Colonic mucosa (tissue), 4 donors: ENCODE results near the gene FAM171A2. TPM values are rescaled to one million over a fixed set of nuclear protein-coding genes. Genes with fewer than 3 reads are reported as not detected.

Experiments
- DNase-seq: peaks from one replicate; pipeline ENCODE4 v3.0.0-alpha.2; 2020
- H3K27ac ChIP-seq: fragments of 200-600 bp; one replicate; pipeline ENCODE4 v1.8.0; 2021
- H3K27me3 ChIP-seq: fragments of 200-600 bp; one replicate; pipeline ENCODE4 v1.8.0; 2021
- H3K36me3 ChIP-seq: fragments of 200-600 bp; one replicate; pipeline ENCODE4 v1.8.0; 2021
- H3K4me1 ChIP-seq: fragments of 200-600 bp; one replicate; pipeline ENCODE4 v1.8.0; 2021; ENCODE audit warnings: mild to moderate bottlenecking
- H3K4me3 ChIP-seq: fragments of 200-600 bp; one replicate; pipeline ENCODE4 v1.8.0; 2021
- H3K9ac ChIP-seq, 2 donors: one replicate each; pipeline ENCODE4 v1.7.0; 2013; ENCODE audit warnings: control low read depth in 2 of 2, low read depth in 2 of 2, low read length in 2 of 2
- H3K9me3 ChIP-seq: fragments of 200-600 bp; one replicate; pipeline ENCODE4 v1.8.0; 2021
- intact Hi-C: fragments of 100-400 bp; cut with DNase I; formaldehyde crosslinking; loops from one replicate; pipeline ENCODE4 v1.14.1; 2022
- total RNA-seq, 2 donors: library from RNA; stranded (reverse); fragmentation: NEBNext Ultra II Directional in 1 of 2; extraction: Animal tissue kit (Norgen Biotek cat#: 25700) in 1 of 2; gene quantifications; one replicate each; pipeline ENCODE4 v1.2.1, GENCODE V29; 2021
- TF ChIP-seq, protein P1 (sequence below): fragments of 200-600 bp; IDR thresholded peaks from one replicate; pipeline ENCODE4 v1.8.0; 2022; ENCODE audit warnings: antibody characterized with exemption, mild to moderate bottlenecking
- donor health status: healthy.
- donor health status: DM: no; HTN: no; CAD: no.
- donor health status: DM: no; HTN: no; CAD: no.

FAM171A2 gene
- total RNA-seq = under 1 TPM; 0.64 to 0.72 TPM

DNA sequence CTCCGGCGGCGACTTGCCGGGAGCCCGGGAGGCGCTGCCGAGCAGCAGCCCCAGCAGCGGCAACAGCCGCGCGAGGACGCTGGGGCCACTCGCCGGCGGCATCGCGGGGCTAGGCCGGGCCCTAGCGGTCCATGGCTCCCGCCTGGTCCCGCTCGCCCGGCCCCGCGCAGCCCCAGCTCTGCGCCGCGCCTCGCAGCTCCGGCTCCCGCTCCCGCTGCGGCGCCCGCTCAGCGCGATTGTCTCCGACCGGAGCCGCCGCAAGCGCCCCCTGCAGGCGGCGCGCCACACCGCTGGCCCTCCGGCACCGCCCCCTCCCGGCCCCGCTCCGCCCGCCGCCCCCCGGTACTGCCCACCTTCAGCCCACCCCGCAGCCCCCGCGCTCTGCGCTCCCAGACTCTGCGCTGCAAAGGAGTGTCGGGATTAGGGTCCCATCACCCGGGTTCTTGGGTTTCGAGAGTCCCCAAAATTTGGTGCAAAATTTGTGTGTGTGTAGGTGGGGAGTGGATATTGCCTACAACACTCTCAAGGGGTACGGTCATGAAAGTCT is at the start of gene FAM171A2:
TSS of gene FAM171A2 (minus strand) at position 241 of the 547 bp plus-strand sequence. CDS start at position 102, 139 bp downstream.
- Histone ChIP-seq H3K36me3 (no peaks in the 10 kb centered on the region), H3K4me1 (no peaks in the 10 kb centered on the region), H3K9me3 (no peaks in the 10 kb centered on the region), H3K4me3 (peak within 1 kb of the TSS; percentile 56), H3K9ac (peak within 1 kb of the TSS in 1 of 2 donors; percentile 63), H3K27ac (no peak within 1 kb of the TSS), H3K27me3 (peaks cover 12% of the 10 kb centered on the region)
- TF ChIP-seq, protein P1, sequence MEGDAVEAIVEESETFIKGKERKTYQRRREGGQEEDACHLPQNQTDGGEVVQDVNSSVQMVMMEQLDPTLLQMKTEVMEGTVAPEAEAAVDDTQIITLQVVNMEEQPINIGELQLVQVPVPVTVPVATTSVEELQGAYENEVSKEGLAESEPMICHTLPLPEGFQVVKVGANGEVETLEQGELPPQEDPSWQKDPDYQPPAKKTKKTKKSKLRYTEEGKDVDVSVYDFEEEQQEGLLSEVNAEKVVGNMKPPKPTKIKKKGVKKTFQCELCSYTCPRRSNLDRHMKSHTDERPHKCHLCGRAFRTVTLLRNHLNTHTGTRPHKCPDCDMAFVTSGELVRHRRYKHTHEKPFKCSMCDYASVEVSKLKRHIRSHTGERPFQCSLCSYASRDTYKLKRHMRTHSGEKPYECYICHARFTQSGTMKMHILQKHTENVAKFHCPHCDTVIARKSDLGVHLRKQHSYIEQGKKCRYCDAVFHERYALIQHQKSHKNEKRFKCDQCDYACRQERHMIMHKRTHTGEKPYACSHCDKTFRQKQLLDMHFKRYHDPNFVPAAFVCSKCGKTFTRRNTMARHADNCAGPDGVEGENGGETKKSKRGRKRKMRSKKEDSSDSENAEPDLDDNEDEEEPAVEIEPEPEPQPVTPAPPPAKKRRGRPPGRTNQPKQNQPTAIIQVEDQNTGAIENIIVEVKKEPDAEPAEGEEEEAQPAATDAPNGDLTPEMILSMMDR = peak; percentile 44
- intact Hi-C loops = no loop called here
- DNase-seq = no peak

DNA sequence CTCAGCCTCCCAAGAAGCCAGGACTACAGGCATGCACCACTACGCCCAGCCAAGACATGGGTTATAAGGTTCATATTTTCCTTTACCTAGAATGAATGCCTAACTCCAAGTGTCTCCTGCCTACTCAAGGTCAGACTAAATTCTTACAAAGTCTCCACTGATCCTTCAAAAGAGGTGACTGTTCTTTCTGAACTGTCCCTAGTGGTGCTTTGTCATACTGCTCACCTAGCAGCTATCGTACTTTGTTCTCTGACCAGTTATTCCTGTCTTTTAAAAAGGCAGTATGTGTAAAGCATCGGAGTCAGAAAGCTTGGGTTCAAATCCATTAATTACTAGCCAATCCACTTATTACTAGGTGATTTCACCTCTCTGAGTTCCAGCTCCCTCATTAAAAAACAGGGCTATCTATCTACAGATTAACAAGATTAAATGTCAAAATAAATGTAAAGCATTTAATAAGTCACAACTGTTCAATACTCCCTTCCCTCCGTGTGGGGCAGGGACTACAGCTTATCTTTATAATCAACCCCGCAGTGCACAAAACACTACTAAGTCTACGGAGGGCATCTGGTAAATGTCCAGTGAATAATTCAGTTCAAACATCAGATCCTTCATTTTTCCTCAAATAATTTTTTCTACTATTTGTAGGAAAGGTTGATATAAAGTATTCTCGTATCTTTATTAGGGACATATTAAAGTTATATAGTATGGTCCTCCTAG is 45.8 kb upstream of the FAM171A2 start:
- H3K9ac ChIP-seq = no peak overlapping the region
- DNase-seq = no peak
- no peak overlapping the region for H3K4me3 ChIP-seq
- no peak overlapping the region for H3K27ac ChIP-seq
- no peaks in the 10 kb centered on the region for H3K27me3 ChIP-seq
- intact Hi-C loops = loop anchor here (10.0 kb wide), 1 partner anchor 105 kb away; no protein-coding TSS in a partner anchor
- peaks cover 5% of the 10 kb centered on the region for H3K36me3 ChIP-seq
- no peaks in the 10 kb centered on the region for H3K4me1 ChIP-seq
- no peaks in the 10 kb centered on the region for H3K9me3 ChIP-seq
- TF ChIP-seq, protein P1 = no peak

GRCh38 chr17:44408786-44409185 is 45.1 kb upstream of the FAM171A2 start:
- Histone ChIP-seq H3K9ac (no peak overlapping the region), H3K9me3 (no peaks in the 10 kb centered on the region), H3K27ac (no peak overlapping the region), H3K36me3 (peaks cover 8% of the 10 kb centered on the region), H3K4me3 (no peak overlapping the region), H3K27me3 (no peaks in the 10 kb centered on the region), H3K4me1 (no peaks in the 10 kb centered on the region)
- intact Hi-C loops = loop anchor here (10.0 kb wide), 1 partner anchor 106 kb away; no protein-coding TSS in a partner anchor
- no peak for DNase-seq
- TF ChIP-seq, protein P1 = no peak

DNA sequence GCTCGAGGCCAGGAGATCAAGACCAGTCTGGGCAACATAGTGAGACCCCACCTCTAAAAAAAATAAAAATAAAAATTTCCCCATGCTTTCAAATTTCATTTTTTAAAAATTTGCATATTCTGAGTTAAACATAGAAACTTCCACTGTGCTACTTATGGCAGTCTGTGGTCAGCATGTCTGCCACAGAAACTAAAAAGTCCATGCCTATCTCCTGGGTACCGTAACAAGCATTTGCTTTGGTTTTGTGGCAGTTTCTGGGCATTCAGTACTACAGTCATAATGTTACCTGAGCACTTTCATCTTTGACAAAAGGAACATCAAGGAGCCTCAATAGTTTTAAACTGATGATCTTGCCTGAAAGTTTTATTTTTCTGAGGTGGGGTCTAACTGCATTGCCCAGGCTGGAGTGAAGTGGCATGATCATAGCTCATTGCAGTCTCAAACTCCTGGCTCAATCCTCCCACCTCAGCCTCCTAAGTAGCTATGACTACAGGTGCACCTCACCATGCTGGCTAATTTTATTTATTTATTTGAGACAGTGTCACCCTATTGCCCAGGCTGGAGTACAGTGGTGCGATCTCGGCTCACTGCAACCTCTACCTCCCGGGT is 39.0 kb upstream of the FAM171A2 start:
- H3K9ac ChIP-seq = no peak overlapping the region
- no peaks in the 10 kb centered on the region for H3K9me3 ChIP-seq
- H3K4me1 ChIP-seq = no peaks in the 10 kb centered on the region
- H3K27ac ChIP-seq = no peak overlapping the region
- TF ChIP-seq, protein P1 = no peak
- H3K4me3 ChIP-seq = no peak overlapping the region
- DNase-seq = no peak
- no peaks in the 10 kb centered on the region for H3K27me3 ChIP-seq
- peaks cover 18% of the 10 kb centered on the region for H3K36me3 ChIP-seq
- intact Hi-C loops = loop anchor here (10.0 kb wide), 1 partner anchor 112 kb away; no protein-coding TSS in a partner anchor

DNA sequence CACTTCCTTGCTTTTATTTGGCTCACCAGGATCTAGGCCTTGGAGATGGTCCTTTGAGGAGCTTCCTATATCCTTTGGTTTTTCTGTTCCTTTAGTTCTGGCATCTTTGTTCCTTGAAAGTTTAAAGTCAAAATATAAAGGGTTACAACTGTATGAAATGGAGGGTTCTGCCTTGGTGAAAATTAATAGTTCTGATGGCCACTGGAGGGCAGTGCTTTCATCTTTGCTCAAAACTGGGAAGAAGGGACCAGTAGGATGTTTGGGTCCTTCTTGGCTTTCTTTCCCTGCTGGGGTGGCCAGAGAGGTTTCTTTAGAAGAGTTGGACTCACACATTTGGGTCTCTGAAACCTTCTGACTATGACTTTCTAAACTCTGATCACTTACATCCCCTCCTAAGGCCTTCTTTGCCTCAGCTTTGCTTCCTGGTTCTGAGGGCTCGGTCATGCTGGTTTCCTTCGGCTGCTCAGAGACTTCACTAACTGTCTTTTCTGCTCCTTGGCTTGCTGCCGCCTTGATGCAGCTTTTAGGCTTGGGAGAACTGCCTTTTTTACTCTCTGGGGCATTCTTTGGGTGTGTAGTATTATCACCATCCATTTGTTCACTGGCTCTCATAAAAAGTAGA is 36.7 kb upstream of the FAM171A2 start:
- Histone ChIP-seq H3K4me3 (no peak overlapping the region), H3K4me1 (no peaks in the 10 kb centered on the region), H3K27ac (no peak overlapping the region), H3K27me3 (no peaks in the 10 kb centered on the region), H3K9me3 (no peaks in the 10 kb centered on the region), H3K9ac (no peak overlapping the region), H3K36me3 (peaks cover 15% of the 10 kb centered on the region)
- intact Hi-C loops = loop anchor here (10.0 kb wide), 1 partner anchor 114 kb away; no protein-coding TSS in a partner anchor
- TF ChIP-seq, protein P1 = no peak
- no peak for DNase-seq
